Hematopoietic multipotent progenitor cell treated with erythropoietin and hydrocortisone succinate and interleukin-3 and kit ligand, for 4 days (in vitro differentiated cells): ENCODE measurements around the gene ITGA2B.
"Not testable (repeated sequence)": the region's sequence is repeated elsewhere in the genome, so short reads cannot be mapped to it uniquely, and the experiment has no call there.

ENCODE experiments used
- DNase-seq: peaks from one replicate; pipeline ENCODE4 v3.0.0-alpha.2; 2015

The ITGA2B gene

DNA sequence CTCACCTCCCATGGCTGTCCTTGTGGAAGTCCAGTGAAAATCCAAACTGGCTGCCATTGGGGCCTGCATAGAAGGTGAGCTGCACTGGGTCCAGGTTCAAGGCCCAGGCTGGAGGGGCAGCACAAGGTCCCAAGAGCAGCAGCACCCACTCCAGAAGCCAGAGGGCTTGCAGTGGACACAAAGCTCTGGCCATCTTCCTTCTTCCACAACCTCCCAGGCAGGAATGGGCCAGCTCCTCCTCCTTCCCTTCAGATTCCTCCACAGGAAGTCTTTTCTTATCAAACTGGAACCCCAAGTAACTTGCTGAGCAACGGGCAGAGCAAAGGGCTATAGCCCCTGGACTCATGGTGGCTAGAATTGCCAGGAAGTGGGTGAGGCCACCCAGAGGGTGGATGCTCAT lies at the start of gene ITGA2B:
Gene ITGA2B (minus strand): TSS at position 369 of the 400 bp plus-strand sequence. CDS start 176 bp downstream, at position 193.
- no peak for DNase-seq

DNA sequence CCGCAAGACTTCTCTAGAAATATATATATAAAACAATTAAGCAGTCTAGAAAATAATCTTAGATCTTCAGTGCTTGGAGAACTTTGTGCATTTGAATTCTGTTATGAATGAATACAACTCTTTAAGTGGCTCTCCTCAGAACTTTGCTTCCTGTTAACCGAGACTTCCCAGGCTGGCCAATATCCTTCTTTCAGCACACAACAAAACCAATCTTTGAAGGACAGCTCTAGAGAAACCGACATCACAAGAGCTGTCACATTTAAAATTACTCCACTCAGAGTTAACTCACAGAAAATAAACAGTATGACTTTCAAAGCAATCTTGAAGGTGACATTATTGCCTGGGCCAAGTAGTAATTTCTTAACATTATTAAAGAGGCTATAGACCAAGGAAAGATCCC lies 49.7 kb upstream of the ITGA2B start:
- DNase-seq: no peak

DNA sequence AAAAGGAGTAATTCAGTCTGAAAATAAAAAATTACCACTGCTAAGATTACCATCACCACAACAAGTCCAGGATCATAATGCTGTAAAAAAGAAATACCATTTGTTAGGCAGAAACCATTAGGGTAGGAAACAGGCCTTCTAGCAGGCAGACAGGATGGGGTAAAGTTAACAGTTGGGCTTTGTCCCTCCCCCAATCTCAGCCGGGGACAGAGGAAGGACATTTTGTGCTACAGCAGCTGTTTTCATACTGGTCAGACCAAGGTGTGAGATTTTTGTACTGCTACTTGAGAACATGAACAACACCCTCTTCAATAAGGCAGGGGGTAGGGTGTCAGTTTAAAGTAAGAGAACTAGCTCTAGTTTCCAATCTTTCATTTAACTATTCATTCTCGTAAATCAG lies 49.2 kb upstream of the ITGA2B start:
- peak; percentile 13 for DNase-seq

DNA sequence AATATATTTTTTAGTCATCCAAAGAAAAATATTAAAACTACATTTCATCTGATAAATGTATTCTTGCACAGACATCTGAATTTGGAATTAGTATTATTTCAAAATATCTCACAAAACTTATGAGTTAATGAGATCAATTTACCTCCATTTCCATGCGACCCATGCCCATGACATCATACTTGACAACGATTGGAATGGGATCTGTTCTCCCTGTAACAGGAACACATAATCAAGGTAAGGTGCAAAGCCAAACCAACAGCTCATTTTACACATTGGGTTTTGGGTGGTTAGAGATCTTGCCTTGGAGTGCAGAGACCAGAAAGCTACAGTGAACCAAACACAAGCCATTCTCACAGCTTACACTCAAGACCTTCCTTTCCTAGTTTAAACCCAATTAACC lies 46.9 kb upstream of the ITGA2B start:
- DNase-seq: no peak

DNA sequence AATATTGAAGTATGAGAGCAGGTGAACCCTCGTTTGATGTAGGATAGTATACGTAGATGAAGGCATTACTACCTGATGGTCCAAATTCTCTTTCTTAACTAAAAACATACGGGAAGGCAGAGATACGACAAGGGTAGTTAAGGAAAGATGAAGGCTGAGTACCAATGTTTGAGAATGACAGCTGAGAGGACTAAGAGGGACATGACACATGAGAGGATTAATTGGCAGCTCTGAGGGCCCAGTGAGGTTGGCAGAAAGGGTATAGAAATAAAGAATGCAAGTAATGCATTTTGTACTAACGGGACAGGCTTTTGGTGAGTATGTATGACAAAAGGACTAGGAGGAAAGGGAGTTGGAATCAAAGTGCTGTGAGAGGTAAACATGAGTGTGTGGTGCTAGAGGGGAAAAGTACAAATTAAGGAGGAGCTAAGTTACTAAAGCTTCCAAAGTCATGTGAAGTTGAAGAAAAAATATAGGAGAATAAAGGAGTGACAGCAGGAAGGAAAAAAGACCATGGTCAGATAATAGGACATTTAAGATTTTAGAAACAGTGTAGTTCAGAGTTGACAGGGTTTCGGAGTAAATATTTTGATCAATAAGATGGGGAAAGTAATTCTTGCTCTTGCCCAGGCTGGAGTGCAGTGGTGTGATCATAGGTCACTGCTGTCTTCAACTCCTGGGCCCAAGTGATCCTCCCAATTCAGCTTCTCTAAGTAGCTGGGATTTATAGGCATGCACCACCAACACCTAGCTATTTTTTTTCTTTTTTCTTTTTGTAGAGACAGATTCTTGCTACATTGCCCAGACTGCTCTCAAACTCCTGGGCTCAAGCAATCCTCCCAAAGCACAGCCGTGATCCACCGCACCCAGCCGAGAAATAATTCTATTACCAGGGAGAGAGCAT lies 43.1 kb upstream of the ITGA2B start:
- no peak for DNase-seq

DNA sequence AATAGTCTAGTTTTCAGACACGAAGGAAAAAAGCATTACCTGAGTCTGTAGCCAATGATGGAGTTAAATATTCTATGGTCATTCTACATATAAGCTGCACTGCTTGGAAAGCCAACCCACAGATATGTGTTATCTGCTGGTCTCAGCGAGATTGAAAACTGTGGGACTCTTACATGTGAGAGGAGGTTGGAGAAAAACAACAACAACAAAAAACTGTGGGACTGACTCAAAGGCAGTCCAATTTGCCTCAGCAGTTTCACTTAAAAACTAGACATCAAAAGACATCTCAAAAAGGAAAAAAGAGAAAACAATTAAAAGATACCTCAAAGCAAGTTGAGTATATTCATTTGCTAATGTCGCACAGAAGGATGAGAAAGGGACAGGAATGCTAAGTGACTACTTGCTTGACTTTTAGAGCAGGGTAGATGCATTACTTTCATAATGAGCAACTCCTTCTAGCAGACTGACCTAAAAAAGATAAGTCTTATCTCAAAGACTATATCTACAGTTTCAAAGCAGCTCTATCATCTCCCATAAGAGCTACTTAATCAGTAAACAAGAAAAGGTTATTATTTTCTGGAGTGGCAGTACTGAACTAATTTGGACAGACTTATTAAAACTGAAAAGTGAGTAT lies 35.5 kb upstream of the ITGA2B start:
- no peak for DNase-seq

DNA sequence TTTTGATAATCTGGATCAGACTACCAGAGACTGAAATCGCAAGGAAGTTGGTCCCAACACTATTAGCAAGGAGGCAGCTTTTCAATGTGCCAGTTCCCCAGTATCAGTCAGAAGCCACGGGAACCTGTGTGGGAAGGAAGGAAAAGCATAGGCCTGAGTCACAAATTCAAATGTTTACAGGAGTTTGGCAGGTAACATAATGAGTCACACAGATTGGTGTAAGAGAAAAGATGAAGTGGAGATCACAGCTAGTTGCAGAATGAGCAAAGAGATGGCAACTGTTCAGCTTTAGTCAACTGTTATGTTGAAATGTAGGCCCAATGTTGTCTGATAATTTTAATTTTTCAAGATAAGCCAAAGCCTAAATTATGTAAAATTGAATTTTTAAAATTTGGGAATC lies 28.1 kb upstream of the ITGA2B start:
- DNase-seq: no peak

DNA sequence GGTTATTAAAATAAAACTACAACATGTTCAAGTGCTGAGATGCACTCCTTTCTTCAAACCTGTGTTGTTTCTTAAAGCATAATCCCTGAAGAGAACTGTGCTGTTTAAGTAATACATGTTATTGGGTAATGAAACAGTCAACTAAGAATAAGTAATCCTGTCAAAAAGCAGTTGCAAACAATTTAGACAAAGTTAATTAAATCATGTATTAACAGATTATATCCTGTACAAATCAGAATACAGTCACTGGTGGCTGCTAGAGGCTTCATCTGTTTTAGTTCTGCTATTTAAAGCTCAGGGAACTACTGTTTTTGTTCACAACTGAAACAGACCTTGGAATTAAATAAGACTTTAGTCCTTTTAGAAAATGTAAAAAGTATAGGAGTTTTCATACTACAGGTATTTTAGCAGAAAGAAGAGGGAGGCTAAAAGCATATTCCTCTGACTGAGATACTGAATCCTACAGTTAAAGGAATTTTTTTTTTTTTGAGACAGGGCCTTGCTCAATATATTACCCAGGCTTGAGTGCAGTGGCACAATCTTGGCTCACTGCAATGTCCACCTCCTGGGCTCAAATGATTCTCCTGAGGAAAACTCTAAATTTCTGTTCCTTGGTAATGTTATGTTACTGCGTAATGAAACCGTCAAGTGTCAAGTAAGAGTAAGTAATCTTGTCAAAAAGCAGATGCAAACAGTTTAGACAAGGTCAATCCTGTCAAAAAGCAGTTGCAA lies 27.3 kb upstream of the ITGA2B start:
- DNase-seq: no peak

DNA sequence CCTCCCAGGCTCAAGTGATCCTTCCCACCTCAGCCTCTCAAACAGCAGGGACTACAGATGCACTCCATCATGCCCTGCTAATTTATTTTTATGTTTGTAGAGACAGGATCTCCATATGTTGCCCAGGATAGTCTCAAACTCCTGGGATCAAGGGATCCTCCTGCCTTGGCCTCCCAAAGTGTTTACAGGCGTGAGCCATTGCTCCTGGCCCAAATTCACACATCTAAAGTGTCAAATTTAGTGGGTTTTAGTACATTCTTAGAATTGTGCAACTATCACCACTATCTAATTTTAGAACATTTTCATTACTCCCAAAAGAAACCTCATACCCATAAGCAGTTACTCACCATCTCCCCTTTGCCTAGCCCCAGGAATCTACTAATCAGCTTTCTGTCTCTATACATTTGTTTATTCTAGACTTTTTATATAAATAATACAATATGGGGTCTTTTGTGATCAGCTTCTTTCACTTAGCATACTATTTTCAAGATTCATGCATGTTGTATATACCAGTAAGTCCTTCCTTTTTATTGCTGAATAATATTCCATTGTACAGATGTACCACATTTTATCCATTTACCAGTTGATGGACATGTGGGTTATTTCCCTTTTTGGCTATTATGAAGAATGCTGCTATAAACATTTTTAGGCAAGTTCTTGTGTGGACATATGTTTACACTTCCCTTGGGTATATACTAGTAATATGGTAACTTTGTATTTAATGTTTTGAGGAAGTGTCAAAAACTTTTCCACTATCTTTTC lies 25.1 kb upstream of the ITGA2B start:
- no peak for DNase-seq

DNA sequence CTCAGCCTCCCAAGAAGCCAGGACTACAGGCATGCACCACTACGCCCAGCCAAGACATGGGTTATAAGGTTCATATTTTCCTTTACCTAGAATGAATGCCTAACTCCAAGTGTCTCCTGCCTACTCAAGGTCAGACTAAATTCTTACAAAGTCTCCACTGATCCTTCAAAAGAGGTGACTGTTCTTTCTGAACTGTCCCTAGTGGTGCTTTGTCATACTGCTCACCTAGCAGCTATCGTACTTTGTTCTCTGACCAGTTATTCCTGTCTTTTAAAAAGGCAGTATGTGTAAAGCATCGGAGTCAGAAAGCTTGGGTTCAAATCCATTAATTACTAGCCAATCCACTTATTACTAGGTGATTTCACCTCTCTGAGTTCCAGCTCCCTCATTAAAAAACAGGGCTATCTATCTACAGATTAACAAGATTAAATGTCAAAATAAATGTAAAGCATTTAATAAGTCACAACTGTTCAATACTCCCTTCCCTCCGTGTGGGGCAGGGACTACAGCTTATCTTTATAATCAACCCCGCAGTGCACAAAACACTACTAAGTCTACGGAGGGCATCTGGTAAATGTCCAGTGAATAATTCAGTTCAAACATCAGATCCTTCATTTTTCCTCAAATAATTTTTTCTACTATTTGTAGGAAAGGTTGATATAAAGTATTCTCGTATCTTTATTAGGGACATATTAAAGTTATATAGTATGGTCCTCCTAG lies 20.0 kb upstream of the ITGA2B start:
- DNase-seq: no peak

DNA sequence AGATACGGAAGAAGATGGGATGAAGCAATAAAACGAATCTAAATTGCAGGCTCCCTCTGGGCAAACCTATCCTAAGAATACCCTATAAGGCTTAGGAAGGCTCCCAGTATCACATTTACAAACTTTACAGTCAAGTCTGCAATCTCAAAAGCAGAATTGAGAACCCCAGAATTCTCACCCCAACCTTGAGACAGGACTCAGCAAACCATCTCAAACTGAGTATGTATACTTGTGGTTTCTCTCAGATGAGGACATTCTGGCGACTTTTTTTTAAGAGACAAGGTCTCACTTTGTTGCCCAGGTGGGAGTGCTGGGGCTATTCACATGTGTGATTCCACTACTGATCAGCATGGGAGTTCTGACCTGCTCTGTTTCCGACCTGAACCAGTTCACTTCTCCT lies 19.3 kb upstream of the ITGA2B start:
- DNase-seq: no peak

DNA sequence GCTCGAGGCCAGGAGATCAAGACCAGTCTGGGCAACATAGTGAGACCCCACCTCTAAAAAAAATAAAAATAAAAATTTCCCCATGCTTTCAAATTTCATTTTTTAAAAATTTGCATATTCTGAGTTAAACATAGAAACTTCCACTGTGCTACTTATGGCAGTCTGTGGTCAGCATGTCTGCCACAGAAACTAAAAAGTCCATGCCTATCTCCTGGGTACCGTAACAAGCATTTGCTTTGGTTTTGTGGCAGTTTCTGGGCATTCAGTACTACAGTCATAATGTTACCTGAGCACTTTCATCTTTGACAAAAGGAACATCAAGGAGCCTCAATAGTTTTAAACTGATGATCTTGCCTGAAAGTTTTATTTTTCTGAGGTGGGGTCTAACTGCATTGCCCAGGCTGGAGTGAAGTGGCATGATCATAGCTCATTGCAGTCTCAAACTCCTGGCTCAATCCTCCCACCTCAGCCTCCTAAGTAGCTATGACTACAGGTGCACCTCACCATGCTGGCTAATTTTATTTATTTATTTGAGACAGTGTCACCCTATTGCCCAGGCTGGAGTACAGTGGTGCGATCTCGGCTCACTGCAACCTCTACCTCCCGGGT lies 13.2 kb upstream of the ITGA2B start:
- no peak for DNase-seq

DNA sequence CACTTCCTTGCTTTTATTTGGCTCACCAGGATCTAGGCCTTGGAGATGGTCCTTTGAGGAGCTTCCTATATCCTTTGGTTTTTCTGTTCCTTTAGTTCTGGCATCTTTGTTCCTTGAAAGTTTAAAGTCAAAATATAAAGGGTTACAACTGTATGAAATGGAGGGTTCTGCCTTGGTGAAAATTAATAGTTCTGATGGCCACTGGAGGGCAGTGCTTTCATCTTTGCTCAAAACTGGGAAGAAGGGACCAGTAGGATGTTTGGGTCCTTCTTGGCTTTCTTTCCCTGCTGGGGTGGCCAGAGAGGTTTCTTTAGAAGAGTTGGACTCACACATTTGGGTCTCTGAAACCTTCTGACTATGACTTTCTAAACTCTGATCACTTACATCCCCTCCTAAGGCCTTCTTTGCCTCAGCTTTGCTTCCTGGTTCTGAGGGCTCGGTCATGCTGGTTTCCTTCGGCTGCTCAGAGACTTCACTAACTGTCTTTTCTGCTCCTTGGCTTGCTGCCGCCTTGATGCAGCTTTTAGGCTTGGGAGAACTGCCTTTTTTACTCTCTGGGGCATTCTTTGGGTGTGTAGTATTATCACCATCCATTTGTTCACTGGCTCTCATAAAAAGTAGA lies 10.9 kb upstream of the ITGA2B start:
- DNase-seq: peak; percentile 65

DNA sequence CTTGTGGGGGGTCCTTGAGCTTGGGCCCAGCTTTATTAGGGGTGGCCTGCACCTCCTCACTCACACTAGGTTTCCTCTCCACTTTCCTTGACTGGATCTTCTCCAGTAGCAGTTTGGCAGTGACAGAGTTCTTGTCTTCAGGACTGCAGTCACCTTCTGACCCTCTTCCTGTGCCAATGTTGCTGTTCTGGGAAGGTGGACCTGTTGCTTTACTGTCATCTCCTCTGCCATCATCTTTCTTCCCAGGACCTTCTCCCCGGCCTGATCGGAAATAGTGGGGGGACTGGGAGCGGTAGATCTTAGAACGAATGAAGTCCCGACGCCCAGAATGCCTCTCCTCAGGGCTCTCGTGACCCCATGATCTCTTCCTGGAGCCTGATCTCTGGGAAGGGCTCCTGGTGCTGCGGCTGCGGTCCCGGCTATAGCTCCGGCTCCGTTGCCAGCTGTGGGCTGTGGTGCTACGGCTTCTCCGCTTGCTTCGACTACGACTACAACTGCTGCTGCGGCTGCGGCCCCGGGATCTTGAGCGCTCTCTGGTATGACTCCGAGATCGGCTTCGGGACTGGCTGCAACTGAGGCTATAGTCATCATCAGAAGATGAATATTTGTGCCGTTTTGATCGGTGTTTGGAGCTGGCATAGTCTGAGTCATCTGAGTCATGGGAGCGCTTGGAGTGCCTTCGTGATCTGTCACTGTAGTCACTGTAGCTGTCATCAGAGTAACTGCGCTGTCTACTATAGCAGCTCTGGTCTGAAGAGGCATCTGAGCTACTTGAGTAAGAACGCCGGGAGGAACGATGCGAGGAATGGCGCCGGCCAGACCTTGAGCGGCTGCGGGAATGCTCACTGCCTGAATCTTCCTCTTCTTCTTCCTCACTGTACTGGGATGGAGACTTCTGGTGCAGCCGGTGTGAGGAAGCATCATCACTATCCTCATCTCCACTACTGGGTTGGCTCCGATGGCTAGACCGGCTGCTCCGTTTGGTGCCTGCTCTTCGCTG lies 9.5 kb upstream of the ITGA2B start:
- DNase-seq: no peak

DNA sequence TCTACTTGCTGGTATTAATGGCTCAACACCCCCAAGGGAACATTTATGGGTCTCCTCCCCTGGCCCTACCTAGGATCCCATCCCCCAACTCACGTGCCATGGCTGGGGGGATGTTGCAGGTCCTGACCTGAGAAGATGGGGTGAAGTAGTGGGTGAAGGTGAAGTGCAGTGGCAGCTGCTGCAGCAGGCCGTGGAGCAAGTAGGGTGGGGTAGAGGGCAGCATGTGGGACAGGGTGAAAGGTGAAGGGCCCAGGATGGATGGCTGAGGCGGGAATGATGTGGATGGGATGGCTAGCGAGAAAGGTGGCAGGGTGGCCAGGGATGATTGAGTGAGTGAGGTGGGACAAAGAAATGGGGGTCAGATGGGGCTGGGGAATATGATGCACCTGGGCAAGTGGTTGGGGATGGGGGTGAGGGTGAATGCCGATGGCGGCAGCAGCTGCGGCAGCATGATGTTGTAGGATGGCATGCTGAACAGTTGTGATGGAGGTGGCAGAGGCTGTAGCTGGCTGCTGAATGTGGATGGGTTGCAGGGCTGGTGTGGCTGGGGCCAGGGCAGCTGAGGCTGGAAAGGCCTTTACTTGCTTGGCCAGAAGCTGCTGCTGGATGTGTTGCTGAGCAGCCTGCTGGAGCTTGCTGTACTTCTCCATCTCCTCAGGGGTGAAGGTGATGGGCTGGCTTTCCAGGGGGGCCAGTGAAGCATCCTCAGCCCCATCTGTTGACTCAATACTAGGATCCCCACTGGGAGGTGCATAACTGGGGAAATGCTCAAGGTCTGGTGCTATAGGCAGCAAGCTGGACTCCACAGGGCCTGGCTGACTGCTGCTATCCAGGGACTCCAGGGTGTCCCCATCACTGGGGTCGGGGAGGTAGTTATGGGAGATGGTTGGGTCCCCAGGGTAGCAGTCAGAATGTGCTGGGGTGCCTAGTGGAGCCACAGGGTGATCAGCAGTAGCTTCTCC lies 8.3 kb upstream of the ITGA2B start:
- DNase-seq: no peak

DNA sequence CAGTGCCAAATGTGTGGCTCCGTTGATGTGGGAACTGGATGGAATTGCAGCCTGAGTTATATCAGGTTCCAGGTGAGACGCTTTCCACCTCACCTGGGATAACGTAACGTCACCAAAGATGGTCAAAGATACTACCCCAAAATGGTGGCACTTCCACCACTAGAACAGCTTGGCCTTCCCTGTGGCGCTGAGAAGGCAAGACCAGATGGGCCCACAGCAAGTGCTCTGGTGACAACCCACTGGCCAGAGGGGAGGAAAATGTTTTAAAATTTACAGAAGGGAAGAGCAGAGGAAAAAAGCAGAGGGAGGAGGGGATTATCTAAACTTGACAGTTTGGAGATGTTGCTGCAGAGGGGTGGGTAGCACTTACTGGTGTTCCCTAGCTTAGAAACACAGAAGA lies 7.5 kb upstream of the ITGA2B start:
- DNase-seq: no peak

DNA sequence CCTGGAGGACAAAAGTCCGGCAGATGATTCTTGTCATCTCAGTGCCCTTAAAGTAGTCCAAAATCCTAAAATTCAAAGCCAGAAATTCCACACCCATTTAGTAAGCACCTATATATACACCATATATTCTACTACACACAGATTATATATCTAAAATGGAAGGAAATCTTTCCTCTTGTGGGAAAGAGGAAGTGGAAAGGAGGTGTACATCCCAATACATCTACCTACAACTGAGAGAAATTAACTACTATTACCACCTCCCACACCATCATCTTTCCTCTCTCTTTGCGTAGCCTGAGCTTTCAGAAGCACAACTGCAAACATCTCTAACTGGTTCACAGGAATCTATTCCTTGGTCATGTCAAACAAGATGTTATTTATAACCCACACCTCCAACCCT lies 5.4 kb upstream of the ITGA2B start:
- no peak for DNase-seq

DNA sequence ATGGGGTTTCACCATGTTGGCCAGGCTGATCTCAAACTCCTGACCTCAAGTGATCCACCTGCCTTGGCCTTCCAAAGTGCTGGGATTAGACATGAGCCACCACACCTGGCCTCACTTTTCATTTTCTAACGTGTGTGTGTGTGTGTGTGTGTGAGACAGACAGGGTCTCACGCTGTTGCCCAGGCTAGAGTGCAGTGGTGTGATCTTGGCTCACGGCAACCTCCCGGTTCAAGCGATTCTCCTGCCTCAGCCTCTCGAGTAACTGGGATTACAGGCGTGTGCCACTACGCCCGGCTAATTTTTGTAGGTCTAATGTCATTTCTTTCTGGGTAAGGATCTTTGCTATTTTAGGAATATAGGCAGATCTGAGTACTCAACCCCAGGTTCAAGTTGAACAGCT lies 4.7 kb upstream of the ITGA2B start:
- DNase-seq: not testable (repeated sequence)
